Activated CD8-positive, alpha-beta T cell treated with anti-CD3 and anti-CD28 coated beads for 36 hours (primary cell): Measurements from ENCODE around the gene S1PR1. TPM values are rescaled to one million over a fixed set of nuclear protein-coding genes. Genes with fewer than 3 reads are reported as not detected.
"Not testable (repeated sequence)": the region's sequence is repeated elsewhere in the genome, so short reads cannot be mapped to it uniquely, and the experiment has no call there.

Experiments used
- ATAC-seq: fragments of 200-7000 bp; cut with Tn5 transposase; one replicate; pipeline ENCODE4 v1.10.0; 2021; ENCODE audit warnings: mild to moderate bottlenecking, moderate library complexity
- CTCF ChIA-PET: fragments of 350-600 bp; sonication (Branson Sonifier 250); formaldehyde crosslinking; loops from one replicate; lab custom pipeline; 2021; ENCODE audit warnings: antibody characterized with exemption; lab: Charles Lee
- POLR2A ChIA-PET: fragments of 350-600 bp; sonication (Branson Sonifier 250); formaldehyde crosslinking; loops from one replicate; lab custom pipeline; 2021; ENCODE audit warnings: antibody characterized with exemption; lab: Charles Lee
- DNase-seq: peaks from one replicate; pipeline ENCODE4 v3.0.0-alpha.2; 2020
- H3K27ac Mint-ChIP-seq: one replicate; pipeline ENCODE4 v1.8.0; 2021; ENCODE audit warnings: mild to moderate bottlenecking, mixed read lengths
- H3K27me3 Mint-ChIP-seq: one replicate; pipeline ENCODE4 v1.8.0; 2021; ENCODE audit warnings: mixed read lengths
- H3K36me3 Mint-ChIP-seq: one replicate; pipeline ENCODE4 v1.8.0; 2021; ENCODE audit warnings: low read depth, mixed read lengths
- H3K4me1 Mint-ChIP-seq: one replicate; pipeline ENCODE4 v1.8.0; 2021; ENCODE audit warnings: low read depth, mixed read lengths
- H3K4me3 Mint-ChIP-seq: one replicate; pipeline ENCODE4 v1.8.0; 2021; ENCODE audit warnings: mild to moderate bottlenecking, moderate library complexity, mixed read lengths
- H3K9me3 Mint-ChIP-seq: one replicate; pipeline ENCODE4 v1.8.0; 2021; ENCODE audit warnings: mixed read lengths
- CTCF ChIP-seq: fragments of 200-600 bp; IDR thresholded peaks from one replicate; pipeline ENCODE4 v1.8.0; 2022; ENCODE audit warnings: antibody characterized with exemption, mild to moderate bottlenecking
- intact Hi-C: fragments of 100-400 bp; cut with micrococcal nuclease; formaldehyde crosslinking; loops from one replicate; pipeline ENCODE4 v1.10.0; 2022
- total RNA-seq, 2 experiments: library from RNA; stranded (reverse); gene quantifications; one replicate each; pipeline ENCODE4 v1.2.3, GENCODE V29; 2021

Gene S1PR1
- total RNA-seq, 2 experiments from 2014 or later: 63.9 to 66.4 TPM

- TF ChIP-seq CTCF: no peak
- CTCF ChIA-PET: interaction anchor here (0.9 to 1.3 kb wide), 2 partner anchors 19 to 21 kb away, joined by 3 to 4 read pairs; no protein-coding TSS in a partner anchor
- H3K27ac Mint-ChIP-seq: no peak overlapping the region
- H3K27me3 Mint-ChIP-seq: no peaks in the 10 kb centered on the region
- intact Hi-C loops: no loop called here
- H3K9me3 Mint-ChIP-seq: no peaks in the 10 kb centered on the region
- POLR2A ChIA-PET: interaction anchor here (0.7 to 2.2 kb wide), 2 partner anchors 8 to 38 kb away, joined by 4 to 7 read pairs; no protein-coding TSS in a partner anchor
- DNase-seq (no peak), ATAC-seq (no peak)
- no peaks in the 10 kb centered on the region for H3K36me3 Mint-ChIP-seq
- peaks cover 21% of the 10 kb centered on the region for H3K4me1 Mint-ChIP-seq
- no peak overlapping the region for H3K4me3 Mint-ChIP-seq
These were observed 19.7 kb upstream of the S1PR1 start for GRCh38 chr1:101217148-101217547.

GRCh38 chr1:101218968-101219367, 17.9 kb upstream of the S1PR1 start:
- intact Hi-C loops, DNase-seq, H3K4me3 Mint-ChIP-seq, ATAC-seq, H3K9me3 Mint-ChIP-seq, CTCF ChIA-PET, H3K36me3 Mint-ChIP-seq, POLR2A ChIA-PET, H3K27ac Mint-ChIP-seq, H3K27me3 Mint-ChIP-seq: not testable (repeated sequence)
- H3K4me1 Mint-ChIP-seq: peaks cover 31% of the 10 kb centered on the region

GRCh38 chr1:101219924-101220870, 16.6 kb upstream of the S1PR1 start:
- H3K27me3 Mint-ChIP-seq: no peaks in the 10 kb centered on the region
- H3K36me3 Mint-ChIP-seq: no peaks in the 10 kb centered on the region
- no peaks in the 10 kb centered on the region for H3K9me3 Mint-ChIP-seq
- H3K27ac Mint-ChIP-seq: no peak overlapping the region
- no peak for DNase-seq
- no peak for ATAC-seq
- POLR2A ChIA-PET: no interaction called here
- CTCF ChIA-PET: interaction anchor here (1.4 to 2.0 kb wide), 3 partner anchors 15 to 68 kb away, joined by 4 read pairs; no protein-coding TSS in a partner anchor
- intact Hi-C loops: no loop called here
- no peak for TF ChIP-seq CTCF
- no peak overlapping the region for H3K4me3 Mint-ChIP-seq
- peaks cover 31% of the 10 kb centered on the region for H3K4me1 Mint-ChIP-seq

GRCh38 chr1:101220906-101221305, 15.9 kb upstream of the S1PR1 start:
- ChIA-PET POLR2A (interaction anchor here (0.7 kb wide), 1 partner anchor 50 kb away, joined by 3 read pairs; no protein-coding TSS in a partner anchor), CTCF (interaction anchor here (1.4 to 2.0 kb wide), 3 partner anchors 16 to 67 kb away, joined by 4 read pairs; no protein-coding TSS in a partner anchor)
- no peaks in the 10 kb centered on the region for H3K36me3 Mint-ChIP-seq
- H3K4me3 Mint-ChIP-seq: no peak overlapping the region
- no peaks in the 10 kb centered on the region for H3K27me3 Mint-ChIP-seq
- intact Hi-C loops: no loop called here
- TF ChIP-seq CTCF: no peak
- no peak overlapping the region for H3K27ac Mint-ChIP-seq
- DNase-seq (no peak), ATAC-seq (no peak)
- H3K9me3 Mint-ChIP-seq: no peaks in the 10 kb centered on the region
- peaks cover 27% of the 10 kb centered on the region for H3K4me1 Mint-ChIP-seq

GRCh38 chr1:101221945-101222429, 14.8 kb upstream of the S1PR1 start:
- H3K4me3 Mint-ChIP-seq: peak overlapping the region; percentile 52
- H3K36me3 Mint-ChIP-seq: no peaks in the 10 kb centered on the region
- POLR2A ChIA-PET: interaction anchor here (1.2 to 1.4 kb wide), 2 partner anchors 14 to 23 kb away, joined by 4 to 8 read pairs; no protein-coding TSS in a partner anchor
- CTCF ChIA-PET: interaction anchor here (0.7 to 2.0 kb wide), 3 partner anchors 7 to 66 kb away, joined by 3 to 4 read pairs (median 3); no protein-coding TSS in a partner anchor
- peak; percentile 75 for ATAC-seq
- H3K4me1 Mint-ChIP-seq: peaks cover 27% of the 10 kb centered on the region
- peak overlapping the region; percentile 85 for H3K27ac Mint-ChIP-seq
- TF ChIP-seq CTCF: no peak
- intact Hi-C loops: no loop called here
- H3K27me3 Mint-ChIP-seq: no peaks in the 10 kb centered on the region
- no peaks in the 10 kb centered on the region for H3K9me3 Mint-ChIP-seq
- DNase-seq: no peak
